IPS-15b (cell line): ENCODE measurements around the gene PPIL6.
"Not testable (repeated sequence)": the region's sequence is repeated elsewhere in the genome, so short reads cannot be mapped to it uniquely, and the experiment has no call there.

ENCODE experiments used
- H3K27me3 ChIP-seq: one replicate; pipeline ENCODE4 v1.6.1; 2013; ENCODE audit warnings: low read length; ENCODE audit not compliant: control insufficient read depth, insufficient read depth
- H3K36me3 ChIP-seq: one replicate; pipeline ENCODE4 v1.6.1; 2013; ENCODE audit warnings: low read length; ENCODE audit not compliant: control insufficient read depth, insufficient read depth
- H3K4me1 ChIP-seq: one replicate; pipeline ENCODE4 v1.6.1; 2013; ENCODE audit warnings: mild to moderate bottlenecking, low read length; ENCODE audit not compliant: control insufficient read depth, insufficient read depth
- H3K4me3 ChIP-seq: one replicate; pipeline ENCODE4 v1.5.1; 2013; ENCODE audit warnings: low read depth, low read length
- H3K9ac ChIP-seq: one replicate; pipeline ENCODE4 v1.6.1; 2013; ENCODE audit warnings: low read depth, mild to moderate bottlenecking, low read length
- H3K9me3 ChIP-seq: one replicate; pipeline ENCODE4 v1.6.1; 2013; ENCODE audit warnings: mild to moderate bottlenecking, low read length; ENCODE audit not compliant: control insufficient read depth, insufficient read depth

The PPIL6 gene

GRCh38 chr6:109364382-109365078 is 75.9 kb downstream of the PPIL6 start:
- H3K36me3 ChIP-seq, H3K4me3 ChIP-seq, H3K27me3 ChIP-seq, H3K9me3 ChIP-seq, H3K9ac ChIP-seq, H3K4me1 ChIP-seq: not testable (repeated sequence)

- Histone ChIP-seq H3K9ac (no peak overlapping the region), H3K9me3 (no peaks in the 10 kb centered on the region), H3K4me1 (no peaks in the 10 kb centered on the region), H3K4me3 (no peak overlapping the region), H3K27me3 (no peaks in the 10 kb centered on the region), H3K36me3 (no peaks in the 10 kb centered on the region)
Measured at GRCh38 chr6:109363753-109364152, 76.7 kb downstream of the PPIL6 start.

- H3K27me3 ChIP-seq, result no peaks in the 10 kb centered on the region
- H3K36me3 ChIP-seq, result no peaks in the 10 kb centered on the region
- no peak overlapping the region for H3K4me3 ChIP-seq
- no peaks in the 10 kb centered on the region for H3K9me3 ChIP-seq
- no peak overlapping the region for H3K9ac ChIP-seq
- no peaks in the 10 kb centered on the region for H3K4me1 ChIP-seq
Measured at GRCh38 chr6:109362102-109362884, 78.1 kb downstream of the PPIL6 start.

- no peaks in the 10 kb centered on the region for H3K27me3 ChIP-seq
- H3K9ac ChIP-seq, result no peak overlapping the region
- H3K36me3 ChIP-seq, result no peaks in the 10 kb centered on the region
- no peak overlapping the region for H3K4me3 ChIP-seq
- no peaks in the 10 kb centered on the region for H3K9me3 ChIP-seq
- no peaks in the 10 kb centered on the region for H3K4me1 ChIP-seq
Measured at GRCh38 chr6:109360791-109361190, 79.6 kb downstream of the PPIL6 start.

GRCh38 chr6:109360281-109360680 is 80.1 kb downstream of the PPIL6 start:
- Histone ChIP-seq H3K36me3 (no peaks in the 10 kb centered on the region), H3K9me3 (no peaks in the 10 kb centered on the region)

GRCh38 chr6:109359248-109359647 is 81.2 kb downstream of the PPIL6 start:
- H3K9ac ChIP-seq, result no peak overlapping the region
- no peaks in the 10 kb centered on the region for H3K36me3 ChIP-seq
- H3K4me1 ChIP-seq, result no peaks in the 10 kb centered on the region
- no peak overlapping the region for H3K4me3 ChIP-seq
- no peaks in the 10 kb centered on the region for H3K27me3 ChIP-seq
- H3K9me3 ChIP-seq, result no peaks in the 10 kb centered on the region

More at GRCh38 chr6:109360281-109360680, 80.1 kb downstream of the PPIL6 start:
- Histone ChIP-seq H3K4me1 (no peaks in the 10 kb centered on the region), H3K27me3 (no peaks in the 10 kb centered on the region), H3K9ac (no peak overlapping the region), H3K4me3 (no peak overlapping the region)

- Histone ChIP-seq H3K27me3 (no peaks in the 10 kb centered on the region), H3K4me1 (no peaks in the 10 kb centered on the region), H3K4me3 (no peak overlapping the region), H3K36me3 (no peaks in the 10 kb centered on the region), H3K9me3 (no peaks in the 10 kb centered on the region), H3K9ac (no peak overlapping the region)
Measured at GRCh38 chr6:109358204-109358603, 82.2 kb downstream of the PPIL6 start.

GRCh38 chr6:109356237-109356636 is 84.2 kb downstream of the PPIL6 start:
- Histone ChIP-seq H3K36me3 (no peaks in the 10 kb centered on the region), H3K27me3 (no peaks in the 10 kb centered on the region), H3K9me3 (no peaks in the 10 kb centered on the region), H3K4me3 (no peak overlapping the region), H3K4me1 (no peaks in the 10 kb centered on the region), H3K9ac (no peak overlapping the region)

GRCh38 chr6:109351231-109352130 is 88.9 kb downstream of the PPIL6 start:
- no peaks in the 10 kb centered on the region for H3K9me3 ChIP-seq
- no peak overlapping the region for H3K4me3 ChIP-seq
- H3K27me3 ChIP-seq, result no peaks in the 10 kb centered on the region
- no peaks in the 10 kb centered on the region for H3K36me3 ChIP-seq
- H3K4me1 ChIP-seq, result no peaks in the 10 kb centered on the region
- no peak overlapping the region for H3K9ac ChIP-seq

- Histone ChIP-seq H3K4me3 (no peak overlapping the region), H3K9me3 (no peaks in the 10 kb centered on the region), H3K4me1 (no peaks in the 10 kb centered on the region), H3K36me3 (no peaks in the 10 kb centered on the region), H3K9ac (no peak overlapping the region), H3K27me3 (no peaks in the 10 kb centered on the region)
Measured at GRCh38 chr6:109349419-109349987, 90.9 kb downstream of the PPIL6 start.

- Histone ChIP-seq H3K36me3 (no peaks in the 10 kb centered on the region), H3K9me3 (no peaks in the 10 kb centered on the region), H3K9ac (no peak overlapping the region), H3K4me1 (no peaks in the 10 kb centered on the region), H3K4me3 (no peak overlapping the region), H3K27me3 (no peaks in the 10 kb centered on the region)
Measured at GRCh38 chr6:109348226-109348625, 92.2 kb downstream of the PPIL6 start.
